K562 (cell line): ENCODE results near the gene IQUB. TPM values are rescaled to one million over a fixed set of nuclear protein-coding genes. Genes with fewer than 3 reads are reported as not detected.
A peak's percentile ranks its signal among the peaks of the same experiment; 100 is the strongest.

ENCODE experiments used
- ATAC-seq: fragments of 200-7000 bp; cut with Tn5 transposase; 3 replicates; pipeline ENCODE4 v1.9.1; 2020; ENCODE audit warnings: moderate library complexity
- BruUV-seq: library from RNA; stranded (reverse); fragments of 400-500 nt; replicated peaks from 2 replicates; lab custom pipeline; 2021; lab: Mats Ljungman, UMichigan
- CTCF ChIA-PET: fragments of 300-600 bp; formaldehyde crosslinking; extraction: SDS; loops from one replicate; lab custom pipeline; 2021; ENCODE audit warnings: low intra/inter-chr PET ratio; lab: Yijun Ruan, JAX
- POLR2A ChIA-PET: fragments of 300-600, 350-650 bp; sonication (Branson Sonifier 250); formaldehyde crosslinking; extraction: SDS; loops from one replicate; lab custom pipeline; 2021; ENCODE audit warnings: antibody characterized with exemption, inconsistent platforms; lab: Yijun Ruan, JAX
- DNase-seq, 4 experiments: peaks; one replicate each; pipeline versions ENCODE4 v3.0.0 to v3.0.0-alpha.2; 2011 to 2018; ENCODE audit warnings: low spot score in 3 of 4, mixed read lengths in 3 of 4; ENCODE audit errors: extremely low read depth in 1 of 4
- FAIRE-seq: peaks from 2 replicates; lab custom pipeline; 2011; peaks lifted over from hg19 to GRCh38; lab: Jason Lieb, UNC
- H2AFZ ChIP-seq: 2 replicates; pipeline ENCODE4 v1.6.0; 2011; ENCODE audit warnings: low read depth, low read length, control low read depth, inconsistent platforms
- H3K27ac ChIP-seq: fragments of 200-600 bp; 3 replicates; pipeline ENCODE4 v1.8.0; 2011; ENCODE audit warnings: low read depth, mild to moderate bottlenecking, control low read depth, inconsistent platforms, low read length, moderate library complexity, mixed read lengths; ENCODE audit errors: extremely low read depth
- H3K27me3 ChIP-seq, 2 experiments: fragments of 300-600 bp in 1 of 2; 2 replicates in 1 of 2; 3 replicates in 1 of 2; pipeline versions ENCODE4 v1.6.0 to v1.8.0; 2011; ENCODE audit warnings: inconsistent platforms in 2 of 2, low read length in 2 of 2, mild to moderate bottlenecking in 1 of 2, mixed read lengths in 1 of 2, moderate library complexity in 1 of 2; ENCODE audit not compliant: control insufficient read depth in 2 of 2, insufficient read depth in 2 of 2
- H3K36me3 ChIP-seq: fragments of 300-600 bp; 3 replicates; pipeline ENCODE4 v1.8.0; 2011; ENCODE audit warnings: mild to moderate bottlenecking, low read length, inconsistent platforms; ENCODE audit not compliant: control insufficient read depth, insufficient read depth
- H3K4me1 ChIP-seq, 2 experiments: fragments of 200-600 bp in 1 of 2; replicated peaks in 1 of 2; 2 replicates in 1 of 2; 3 replicates in 1 of 2; pipeline versions ENCODE4 v1.5.1 to v1.8.0; 2011; ENCODE audit warnings: inconsistent platforms in 2 of 2, low read length in 2 of 2, mild to moderate bottlenecking in 1 of 2, mixed read lengths in 1 of 2, moderate library complexity in 1 of 2; ENCODE audit not compliant: control insufficient read depth in 2 of 2, insufficient read depth in 2 of 2
- H3K4me2 ChIP-seq: 2 replicates; pipeline ENCODE4 v1.6.1; 2011; ENCODE audit warnings: low read length, control low read depth, inconsistent platforms, mixed read lengths; ENCODE audit not compliant: insufficient read depth
- H3K4me3 ChIP-seq: fragments of 200-600 bp; sonication (generic), shearing (Covaris generic); 2 replicates; pipeline ENCODE4 v1.5.1; 2016; ENCODE audit warnings: control low read depth, inconsistent platforms
- H3K79me2 ChIP-seq: fragments of 200-600 bp; 3 replicates; pipeline ENCODE4 v1.8.0; 2011; ENCODE audit warnings: low read length, inconsistent platforms; ENCODE audit not compliant: control insufficient read depth, insufficient read depth
- H3K9ac ChIP-seq, 2 experiments: 2 replicates each; pipeline versions ENCODE4 v1.6.0 to v1.6.1; 2011; ENCODE audit warnings: low read depth in 2 of 2, low read length in 2 of 2, control low read depth in 1 of 2, inconsistent platforms in 1 of 2, mild to moderate bottlenecking in 1 of 2, mixed read lengths in 1 of 2; ENCODE audit not compliant: insufficient read depth in 1 of 2
- H3K9me1 ChIP-seq: one replicate; pipeline ENCODE4 v1.6.0; 2011; ENCODE audit warnings: inconsistent platforms, mild to moderate bottlenecking, low read length, moderate library complexity; ENCODE audit not compliant: control insufficient read depth, insufficient read depth
- H3K9me3 ChIP-seq: replicated peaks from 2 replicates; pipeline ENCODE4 v1.5.1; 2011; ENCODE audit warnings: low read depth, low read length, inconsistent platforms; ENCODE audit not compliant: control insufficient read depth, insufficient read depth
- H4K20me1 ChIP-seq: replicated peaks from 2 replicates; pipeline ENCODE4 v1.6.1; 2011; ENCODE audit warnings: low read length, inconsistent platforms, mixed read lengths; ENCODE audit not compliant: control insufficient read depth, insufficient read depth
- CCAR2 ChIP-seq: fragments of 200-400 bp; formaldehyde crosslinking; IDR thresholded peaks from 2 replicates; pipeline ENCODE4 v1.6.1; 2017; ENCODE audit warnings: mild to moderate bottlenecking, low read depth, low read length
- E2F3 ChIP-seq: fragments of 250-450 bp; sonication (Bioruptor Pico); IDR thresholded peaks from 2 replicates; pipeline ENCODE4 v1.4.0; 2020; ENCODE audit warnings: mild to moderate bottlenecking
- ETS2 ChIP-seq: IDR thresholded peaks from 2 replicates; pipeline ENCODE4 v1.6.1; 2016; ENCODE audit warnings: borderline replicate concordance, missing genetic modification characterization, mild to moderate bottlenecking, moderate library complexity, missing compliant biosample characterization; ENCODE audit not compliant: poor library complexity, severe bottlenecking
- FOXJ2 ChIP-seq: fragments of 200-800 bp; sonication (Bioruptor generic); IDR thresholded peaks from 2 replicates; pipeline ENCODE4 v1.6.1; 2016; ENCODE audit warnings: missing genetic modification characterization, missing compliant biosample characterization
- MLX ChIP-seq, 2 experiments: fragments of 450-650 bp in 1 of 2; sonication (generic) in 1 of 2; formaldehyde crosslinking; conservative IDR thresholded peaks; 2 replicates each; pipeline versions ENCODE4 v1.4.0 to v1.8.1; 2020 to 2022; ENCODE audit warnings: mild to moderate bottlenecking in 1 of 2, missing genetic modification reagents in 1 of 2
- ZBTB1 ChIP-seq: sonication (generic); formaldehyde crosslinking; IDR thresholded peaks from 2 replicates; pipeline ENCODE4 v1.8.1; 2023; ENCODE audit warnings: missing genetic modification reagents, low read depth, mild to moderate bottlenecking, borderline replicate concordance
- ZFP91 ChIP-seq: sonication (generic); formaldehyde crosslinking; IDR thresholded peaks from 2 replicates; pipeline ENCODE4 v1.8.0; 2022; ENCODE audit warnings: mild to moderate bottlenecking, missing genetic modification reagents
- ZKSCAN8 ChIP-seq: fragments of 200-800 bp; sonication (Bioruptor generic); IDR thresholded peaks from 2 replicates; pipeline ENCODE4 v1.6.1; 2016; ENCODE audit warnings: missing genetic modification characterization, missing compliant biosample characterization
- ZNF408 ChIP-seq: fragments of 250-450 bp; sonication (Bioruptor Pico); IDR thresholded peaks from 2 replicates; pipeline ENCODE4 v1.4.0; 2020; ENCODE audit warnings: low read depth, mild to moderate bottlenecking, moderate library complexity
- ZNF780A ChIP-seq: fragments of 250-450 bp; sonication (Bioruptor Pico); IDR thresholded peaks from 2 replicates; pipeline ENCODE4 v1.5.0; 2021; ENCODE audit warnings: mild to moderate bottlenecking
- WGBS: fragments of 100-300 bp; shearing (Covaris generic); methylation state at CpG from one replicate; pipeline ENCODE4 v1.1.6; 2016; ENCODE audit warnings: low coverage, mixed read lengths; ENCODE audit not compliant: insufficient coverage; ENCODE audit errors: missing lambda C conversion rate; 5-methylcytosine and 5-hydroxymethylcytosine counted together
- in situ Hi-C: fragments of 300-500 bp; cut with MboI; formaldehyde crosslinking; loops from 4 replicates; pipeline ENCODE4 v1.15.0; 2018; ENCODE audit warnings: inconsistent platforms, mixed read lengths
- intact Hi-C: fragments of 100-400 bp; cut with micrococcal nuclease; formaldehyde crosslinking; loops from 2 replicates; pipeline ENCODE4 v1.14.2; 2022
- polyA plus RNA-seq, 8 experiments: library from polyadenylated mRNA; depleted of rRNA in 4 of 8; stranded (reverse) in 5 of 8; unstranded in 3 of 8; fragments of >200 nt; fragmentation: Nextera tagmentation in 2 of 8; fragmentation: Illumina TruSeq in 1 of 8; extraction: Ambion mirVana in 2 of 8; extraction: Trizol in 1 of 8; gene quantifications; 2 replicates each; pipeline versions ENCODE4 v1.2.1 to v1.2.3, GENCODE V29; 2011 to 2014; ENCODE audit warnings: inconsistent platforms in 1 of 8, missing spikeins in 1 of 8
- total RNA-seq, 7 experiments: library from RNA; depleted of rRNA in 6 of 7; stranded (reverse); fragments of >200 nt in 6 of 7; fragmentation: Illumina TruSeq in 2 of 7; extraction: Trizol in 2 of 7; gene quantifications; 2 replicates each; pipeline versions ENCODE4 v1.2.1 to v1.2.3, GENCODE V29; 2011 to 2021; ENCODE audit warnings: low replicate concordance in 1 of 7
- TF ChIP-seq, protein P1 (sequence below): sonication (generic); IDR thresholded peaks from 2 replicates; pipeline ENCODE4 v1.6.1; 2016

Gene IQUB
- total and polyA plus RNA-seq, 9 of the 15 experiments (the other 6 are each of a cell fraction or from before 2014, with no cell fraction given) = 0.62 to 2.6 (median 1.4) TPM

DNA sequence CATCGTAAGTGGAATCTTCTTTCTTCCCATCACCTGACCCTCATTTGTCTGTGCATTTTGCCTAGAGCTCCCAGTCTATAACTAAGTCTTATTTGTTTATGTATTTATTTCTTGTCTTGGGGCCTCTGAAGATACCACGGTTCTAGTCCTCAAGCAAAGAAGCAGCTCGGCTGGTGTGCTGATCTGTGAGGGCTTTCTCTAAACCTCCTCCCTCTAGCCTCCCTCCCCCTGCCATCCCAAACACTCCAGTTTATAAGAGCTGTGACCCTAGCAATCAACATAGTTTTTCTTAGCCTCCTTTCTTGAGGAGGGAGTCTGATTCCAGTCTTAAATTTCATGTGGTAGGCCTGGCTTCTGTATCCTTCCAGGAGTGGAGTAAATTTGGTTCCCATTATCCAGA lies 38.9 kb upstream of the IQUB start:
- intact Hi-C loops = no loop called here
- H3K4me2 ChIP-seq = no peak overlapping the region
- peak overlapping the region; percentile 24 for H2AFZ ChIP-seq
- H3K9me1 ChIP-seq = no peaks in the 10 kb centered on the region
- peaks cover 0 to 7% of the 10 kb centered on the region in 2 experiments; a peak in 4 of 5 replicates for H3K4me1 ChIP-seq
- no peak for FAIRE-seq
- ChIA-PET CTCF (no interaction called here), POLR2A (interaction anchor here (0.6 to 1.5 kb wide), 5 partner anchors 11 to 273 kb away, joined by 3 to 4 read pairs (median 3); partner anchors contain the start of gene NDUFA5)
- H3K27me3 ChIP-seq = no peaks in the 10 kb centered on the region
- no peaks in the 10 kb centered on the region for H3K9me3 ChIP-seq
- in situ Hi-C loops = no loop called here
- TF ChIP-seq ETS2 (tag) = no peak
- no peak for TF ChIP-seq CCAR2
- no peak for TF ChIP-seq ZNF780A (CRISPR knock-in tag)
- TF ChIP-seq, protein P1, sequence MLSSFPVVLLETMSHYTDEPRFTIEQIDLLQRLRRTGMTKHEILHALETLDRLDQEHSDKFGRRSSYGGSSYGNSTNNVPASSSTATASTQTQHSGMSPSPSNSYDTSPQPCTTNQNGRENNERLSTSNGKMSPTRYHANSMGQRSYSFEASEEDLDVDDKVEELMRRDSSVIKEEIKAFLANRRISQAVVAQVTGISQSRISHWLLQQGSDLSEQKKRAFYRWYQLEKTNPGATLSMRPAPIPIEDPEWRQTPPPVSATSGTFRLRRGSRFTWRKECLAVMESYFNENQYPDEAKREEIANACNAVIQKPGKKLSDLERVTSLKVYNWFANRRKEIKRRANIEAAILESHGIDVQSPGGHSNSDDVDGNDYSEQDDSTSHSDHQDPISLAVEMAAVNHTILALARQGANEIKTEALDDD = no peak
- TF ChIP-seq MLX (CRISPR knock-in tag; conservative IDR thresholded peaks at IDR 0.05) = no peak
- TF ChIP-seq ZBTB1 (CRISPR knock-in tag) = no peak
- no peak for TF ChIP-seq FOXJ2 (tag)
- no peak for TF ChIP-seq E2F3 (CRISPR knock-in tag)
- TF ChIP-seq ZFP91 (CRISPR knock-in tag) = no peak
- TF ChIP-seq ZKSCAN8 (CRISPR knock-in tag) = no peak
- TF ChIP-seq ZNF408 (CRISPR knock-in tag) = no peak
- DNase-seq = no peak
- 45% methylated on average over 3 of the region's 3 CpGs for WGBS
- no TSS peak for BruUV-seq
- no peak overlapping the region for H3K9ac ChIP-seq
- no peak; the same call in 2 of the 3 replicates for ATAC-seq
- no peaks in the 10 kb centered on the region for H3K36me3 ChIP-seq
- H3K4me3 ChIP-seq = no peak overlapping the region
- no peaks in the 10 kb centered on the region for H3K79me2 ChIP-seq
- no peaks in the 10 kb centered on the region for H4K20me1 ChIP-seq
- no peak overlapping the region for H3K27ac ChIP-seq
